SJCRH30 (cell line): ENCODE data around the gene COL4A4. TPM values are rescaled to one million over a fixed set of nuclear protein-coding genes. Genes with fewer than 3 reads are reported as not detected.
"Not testable (repeated sequence)": the region's sequence is repeated elsewhere in the genome, so short reads cannot be mapped to it uniquely, and the experiment has no call there.

ENCODE experiments used
- DNase-seq, 2 experiments: peaks; one replicate each; pipeline ENCODE4 v3.0.0-alpha.2; 2015 to 2020
- H3K27ac ChIP-seq: fragments of 250-450 bp; sonication (Bioruptor Pico); 2 replicates; pipeline ENCODE4 v1.5.1; 2020; ENCODE audit warnings: mild to moderate bottlenecking, moderate library complexity
- H3K27me3 ChIP-seq: fragments of 250-450 bp; sonication (Bioruptor Pico); 2 replicates; pipeline ENCODE4 v1.5.1; 2020; ENCODE audit warnings: mild to moderate bottlenecking, moderate library complexity
- H3K36me3 ChIP-seq: fragments of 250-450 bp; sonication (Bioruptor Pico); 2 replicates; pipeline ENCODE4 v1.5.1; 2020; ENCODE audit warnings: mild to moderate bottlenecking, moderate library complexity
- H3K4me1 ChIP-seq: fragments of 250-450 bp; sonication (Bioruptor Pico); 2 replicates; pipeline ENCODE4 v1.5.1; 2020; ENCODE audit warnings: mild to moderate bottlenecking, moderate library complexity
- H3K4me3 ChIP-seq: fragments of 250-450 bp; sonication (Bioruptor Pico); 2 replicates; pipeline ENCODE4 v1.5.1; 2020; ENCODE audit warnings: mild to moderate bottlenecking, moderate library complexity
- H3K9me3 ChIP-seq: fragments of 250-450 bp; sonication (Bioruptor Pico); replicated peaks from 2 replicates; pipeline ENCODE4 v1.5.1; 2020; ENCODE audit warnings: mild to moderate bottlenecking, moderate library complexity
- total RNA-seq: library from RNA; depleted of rRNA; stranded (reverse); fragments of >200 nt; shearing (Covaris generic); gene quantifications from 2 replicates; pipeline ENCODE4 v1.2.3, GENCODE V29; 2014

COL4A4 gene
- total RNA-seq, 1 experiment from 2014 or later: not detected

- H3K4me1 ChIP-seq: no peaks in the 10 kb centered on the region
- no peak for DNase-seq
- H3K36me3 ChIP-seq: no peaks in the 10 kb centered on the region
- H3K27ac ChIP-seq: no peak overlapping the region
- H3K27me3 ChIP-seq: no peaks in the 10 kb centered on the region
- no peak overlapping the region for H3K4me3 ChIP-seq
- no peaks in the 10 kb centered on the region for H3K9me3 ChIP-seq
Observed at GRCh38 chr2:227115761-227116160, 48.2 kb downstream of the COL4A4 start.

GRCh38 chr2:227106845-227107759 is 56.9 kb downstream of the COL4A4 start:
- Histone ChIP-seq H3K27me3 (no peaks in the 10 kb centered on the region), H3K27ac (no peak overlapping the region), H3K36me3 (no peaks in the 10 kb centered on the region), H3K9me3 (no peaks in the 10 kb centered on the region), H3K4me3 (no peak overlapping the region), H3K4me1 (no peaks in the 10 kb centered on the region)
- DNase-seq: peak; percentile 59 to 80

GRCh38 chr2:227103583-227103982 is 60.4 kb downstream of the COL4A4 start:
- DNase-seq: no peak
- Histone ChIP-seq H3K36me3 (no peaks in the 10 kb centered on the region), H3K9me3 (no peaks in the 10 kb centered on the region), H3K27ac (no peak overlapping the region), H3K4me1 (no peaks in the 10 kb centered on the region), H3K4me3 (no peak overlapping the region), H3K27me3 (no peaks in the 10 kb centered on the region)

- Histone ChIP-seq H3K27me3 (no peaks in the 10 kb centered on the region), H3K4me3 (no peak overlapping the region), H3K36me3 (no peaks in the 10 kb centered on the region), H3K4me1 (no peaks in the 10 kb centered on the region), H3K27ac (no peak overlapping the region), H3K9me3 (no peaks in the 10 kb centered on the region)
- no peak for DNase-seq
Observed at GRCh38 chr2:227099340-227099739, 64.7 kb downstream of the COL4A4 start.

- Histone ChIP-seq H3K27ac (no peak overlapping the region), H3K4me1 (no peaks in the 10 kb centered on the region)
- DNase-seq: no peak
Observed at GRCh38 chr2:227098162-227098515, 65.9 kb downstream of the COL4A4 start.

GRCh38 chr2:227097495-227098161 is 66.4 kb downstream of the COL4A4 start:
- H3K4me1 ChIP-seq: no peaks in the 10 kb centered on the region
- H3K4me3 ChIP-seq: no peak overlapping the region
- DNase-seq: no peak
- H3K27ac ChIP-seq: no peak overlapping the region
- no peaks in the 10 kb centered on the region for H3K9me3 ChIP-seq
- H3K27me3 ChIP-seq: no peaks in the 10 kb centered on the region
- no peaks in the 10 kb centered on the region for H3K36me3 ChIP-seq

More at GRCh38 chr2:227098162-227098515, 65.9 kb downstream of the COL4A4 start:
- Histone ChIP-seq H3K36me3 (no peaks in the 10 kb centered on the region), H3K4me3 (no peak overlapping the region), H3K9me3 (no peaks in the 10 kb centered on the region), H3K27me3 (no peaks in the 10 kb centered on the region)

GRCh38 chr2:227095346-227095745 is 68.7 kb downstream of the COL4A4 start:
- H3K9me3 ChIP-seq: no peaks in the 10 kb centered on the region
- H3K27me3 ChIP-seq: no peaks in the 10 kb centered on the region
- no peaks in the 10 kb centered on the region for H3K4me1 ChIP-seq
- H3K36me3 ChIP-seq: no peaks in the 10 kb centered on the region
- H3K4me3 ChIP-seq: no peak overlapping the region
- no peak for DNase-seq
- H3K27ac ChIP-seq: no peak overlapping the region

- Histone ChIP-seq H3K27ac (no peak overlapping the region), H3K4me1 (no peaks in the 10 kb centered on the region), H3K27me3 (no peaks in the 10 kb centered on the region), H3K9me3 (no peaks in the 10 kb centered on the region), H3K36me3 (no peaks in the 10 kb centered on the region), H3K4me3 (no peak overlapping the region)
- DNase-seq: no peak
Observed at GRCh38 chr2:227082286-227082685, 81.7 kb downstream of the COL4A4 start.

GRCh38 chr2:227079726-227080125 is 84.3 kb downstream of the COL4A4 start:
- H3K4me3 ChIP-seq: no peak overlapping the region
- DNase-seq: no peak
- H3K27me3 ChIP-seq: no peaks in the 10 kb centered on the region
- H3K36me3 ChIP-seq: no peaks in the 10 kb centered on the region
- H3K27ac ChIP-seq: no peak overlapping the region
- no peaks in the 10 kb centered on the region for H3K4me1 ChIP-seq
- no peaks in the 10 kb centered on the region for H3K9me3 ChIP-seq

- not testable (repeated sequence) for H3K36me3 ChIP-seq, DNase-seq, H3K4me1 ChIP-seq, H3K27ac ChIP-seq, H3K27me3 ChIP-seq, H3K4me3 ChIP-seq, H3K9me3 ChIP-seq
Observed at GRCh38 chr2:227065065-227065464, 98.9 kb downstream of the COL4A4 start.

GRCh38 chr2:227058888-227059399 is 105.1 kb downstream of the COL4A4 start:
- no peak overlapping the region for H3K27ac ChIP-seq
- H3K4me1 ChIP-seq: no peaks in the 10 kb centered on the region
- no peak for DNase-seq
- no peak overlapping the region for H3K4me3 ChIP-seq
- peaks cover 3% of the 10 kb centered on the region; the same call in 1 of the 2 replicates for H3K27me3 ChIP-seq
- no peaks in the 10 kb centered on the region for H3K36me3 ChIP-seq
- no peaks in the 10 kb centered on the region for H3K9me3 ChIP-seq

- H3K9me3 ChIP-seq: no peaks in the 10 kb centered on the region
- no peak overlapping the region for H3K27ac ChIP-seq
- H3K4me1 ChIP-seq: no peaks in the 10 kb centered on the region
- H3K4me3 ChIP-seq: no peak overlapping the region
- H3K36me3 ChIP-seq: no peaks in the 10 kb centered on the region
- peaks cover 3% of the 10 kb centered on the region; the same call in 1 of the 2 replicates for H3K27me3 ChIP-seq
- no peak for DNase-seq
Observed at GRCh38 chr2:227057743-227058447, 106.1 kb downstream of the COL4A4 start.

GRCh38 chr2:227057060-227057459 is 106.9 kb downstream of the COL4A4 start:
- no peak for DNase-seq
- Histone ChIP-seq H3K4me3 (no peak overlapping the region), H3K27ac (no peak overlapping the region), H3K27me3 (peaks cover 3% of the 10 kb centered on the region; the same call in 1 of the 2 replicates), H3K9me3 (no peaks in the 10 kb centered on the region), H3K36me3 (no peaks in the 10 kb centered on the region), H3K4me1 (no peaks in the 10 kb centered on the region)

GRCh38 chr2:227054006-227054405 is 110.0 kb downstream of the COL4A4 start:
- H3K27ac ChIP-seq: no peak overlapping the region
- no peaks in the 10 kb centered on the region for H3K9me3 ChIP-seq
- H3K4me3 ChIP-seq: no peak overlapping the region
- DNase-seq: no peak
- no peaks in the 10 kb centered on the region for H3K4me1 ChIP-seq
- no peaks in the 10 kb centered on the region for H3K36me3 ChIP-seq
- H3K27me3 ChIP-seq: no peaks in the 10 kb centered on the region; the same call in 1 of the 2 replicates

- Histone ChIP-seq H3K4me3 (no peak overlapping the region), H3K9me3 (no peaks in the 10 kb centered on the region), H3K27ac (no peak overlapping the region), H3K36me3 (no peaks in the 10 kb centered on the region), H3K27me3 (no peaks in the 10 kb centered on the region; the same call in 1 of the 2 replicates), H3K4me1 (no peaks in the 10 kb centered on the region)
- DNase-seq: no peak
Observed at GRCh38 chr2:227052879-227053278, 111.1 kb downstream of the COL4A4 start.
